Neural cell (in vitro differentiated cells): ENCODE results near the gene THG1L.
"Not testable (repeated sequence)": the region's sequence is repeated elsewhere in the genome, so short reads cannot be mapped to it uniquely, and the experiment has no call there.

ENCODE experiments used
- CTCF ChIP-seq: fragments of 450-650 bp; IDR thresholded peaks from 2 replicates; pipeline ENCODE4 v1.5.1; 2014; ENCODE audit warnings: antibody characterized with exemption, mild to moderate bottlenecking, moderate library complexity; ENCODE audit not compliant: poor library complexity, severe bottlenecking
- TF ChIP-seq, protein P1 (sequence below): IDR thresholded peaks from 2 replicates; pipeline ENCODE4 v1.6.1; 2012; ENCODE audit warnings: borderline replicate concordance

DNA sequence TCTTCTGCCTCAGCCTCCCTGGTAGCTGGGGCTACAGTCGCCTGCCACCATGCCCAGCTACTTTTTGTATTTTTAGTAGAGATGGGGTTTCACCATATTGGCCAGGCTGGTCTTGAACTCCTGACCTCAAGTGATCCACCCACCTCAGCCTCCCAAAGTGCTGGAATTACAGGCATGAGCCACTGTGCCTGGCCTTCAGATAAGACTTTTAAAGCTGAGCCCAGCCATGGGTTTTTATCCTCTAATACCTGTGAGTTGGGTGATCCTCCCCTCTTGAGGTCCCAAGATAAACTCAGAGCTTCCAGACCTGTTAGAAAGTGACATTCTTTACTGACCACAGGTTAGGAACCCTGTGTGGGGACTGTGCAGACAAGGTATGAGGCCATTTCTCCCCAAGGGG is 3.4 kb upstream of the THG1L start:
- TF ChIP-seq, protein P1, sequence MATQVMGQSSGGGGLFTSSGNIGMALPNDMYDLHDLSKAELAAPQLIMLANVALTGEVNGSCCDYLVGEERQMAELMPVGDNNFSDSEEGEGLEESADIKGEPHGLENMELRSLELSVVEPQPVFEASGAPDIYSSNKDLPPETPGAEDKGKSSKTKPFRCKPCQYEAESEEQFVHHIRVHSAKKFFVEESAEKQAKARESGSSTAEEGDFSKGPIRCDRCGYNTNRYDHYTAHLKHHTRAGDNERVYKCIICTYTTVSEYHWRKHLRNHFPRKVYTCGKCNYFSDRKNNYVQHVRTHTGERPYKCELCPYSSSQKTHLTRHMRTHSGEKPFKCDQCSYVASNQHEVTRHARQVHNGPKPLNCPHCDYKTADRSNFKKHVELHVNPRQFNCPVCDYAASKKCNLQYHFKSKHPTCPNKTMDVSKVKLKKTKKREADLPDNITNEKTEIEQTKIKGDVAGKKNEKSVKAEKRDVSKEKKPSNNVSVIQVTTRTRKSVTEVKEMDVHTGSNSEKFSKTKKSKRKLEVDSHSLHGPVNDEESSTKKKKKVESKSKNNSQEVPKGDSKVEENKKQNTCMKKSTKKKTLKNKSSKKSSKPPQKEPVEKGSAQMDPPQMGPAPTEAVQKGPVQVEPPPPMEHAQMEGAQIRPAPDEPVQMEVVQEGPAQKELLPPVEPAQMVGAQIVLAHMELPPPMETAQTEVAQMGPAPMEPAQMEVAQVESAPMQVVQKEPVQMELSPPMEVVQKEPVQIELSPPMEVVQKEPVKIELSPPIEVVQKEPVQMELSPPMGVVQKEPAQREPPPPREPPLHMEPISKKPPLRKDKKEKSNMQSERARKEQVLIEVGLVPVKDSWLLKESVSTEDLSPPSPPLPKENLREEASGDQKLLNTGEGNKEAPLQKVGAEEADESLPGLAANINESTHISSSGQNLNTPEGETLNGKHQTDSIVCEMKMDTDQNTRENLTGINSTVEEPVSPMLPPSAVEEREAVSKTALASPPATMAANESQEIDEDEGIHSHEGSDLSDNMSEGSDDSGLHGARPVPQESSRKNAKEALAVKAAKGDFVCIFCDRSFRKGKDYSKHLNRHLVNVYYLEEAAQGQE: not testable (repeated sequence)
- TF ChIP-seq CTCF: not testable (repeated sequence)
